HG03354 (cell line): ENCODE data around the gene SIGLEC15.
"Not testable (repeated sequence)": the region's sequence is repeated elsewhere in the genome, so short reads cannot be mapped to it uniquely, and the experiment has no call there.

Source experiments
- ATAC-seq: cut with Tn5 transposase; IDR thresholded peaks from one replicate; pipeline ENCODE4 v1.9.1; 2021; ENCODE audit warnings: mild to moderate bottlenecking; ENCODE audit not compliant: unreplicated experiment, poor library complexity, severe bottlenecking

SIGLEC15 gene

DNA sequence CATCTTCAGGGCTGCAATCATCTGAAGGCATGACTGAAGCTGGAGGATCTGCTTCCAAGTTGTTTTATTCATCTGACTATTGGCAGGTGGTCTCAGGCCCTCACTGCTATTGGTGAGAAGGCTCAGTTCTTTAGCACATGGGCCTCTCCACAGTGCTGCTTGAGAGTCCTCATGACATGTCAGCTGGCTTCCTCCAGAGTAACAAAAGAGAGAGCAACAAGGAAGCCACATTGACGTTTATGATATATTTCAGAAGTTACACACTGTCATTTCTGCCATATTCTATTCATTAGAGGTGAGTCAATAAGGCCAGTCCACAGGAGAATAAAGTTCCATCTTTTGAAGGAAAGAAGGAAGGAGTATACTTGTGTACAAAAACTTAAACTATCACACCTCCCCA lies 7.9 kb upstream of the SIGLEC15 start:
- no peak for ATAC-seq

DNA sequence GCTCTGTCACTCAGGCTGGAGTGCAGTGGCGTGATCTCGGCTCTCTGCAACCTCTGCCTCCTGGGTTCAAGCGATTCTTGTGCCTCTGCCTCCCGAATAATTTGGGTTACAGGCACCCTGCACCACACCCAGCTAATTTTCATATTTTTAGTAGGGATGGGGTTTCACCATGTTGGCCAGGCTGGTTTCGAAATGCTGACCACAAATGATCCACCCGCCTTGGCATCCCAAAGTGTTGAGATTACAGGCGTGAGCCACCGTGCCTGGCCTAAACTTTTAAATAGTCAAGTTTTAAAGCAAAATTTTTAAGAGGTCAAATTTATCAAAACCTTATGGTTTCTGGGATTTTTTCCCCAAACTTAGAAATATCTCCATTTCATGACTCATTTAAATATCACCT lies 6.7 kb upstream of the SIGLEC15 start:
- not testable (repeated sequence) for ATAC-seq

DNA sequence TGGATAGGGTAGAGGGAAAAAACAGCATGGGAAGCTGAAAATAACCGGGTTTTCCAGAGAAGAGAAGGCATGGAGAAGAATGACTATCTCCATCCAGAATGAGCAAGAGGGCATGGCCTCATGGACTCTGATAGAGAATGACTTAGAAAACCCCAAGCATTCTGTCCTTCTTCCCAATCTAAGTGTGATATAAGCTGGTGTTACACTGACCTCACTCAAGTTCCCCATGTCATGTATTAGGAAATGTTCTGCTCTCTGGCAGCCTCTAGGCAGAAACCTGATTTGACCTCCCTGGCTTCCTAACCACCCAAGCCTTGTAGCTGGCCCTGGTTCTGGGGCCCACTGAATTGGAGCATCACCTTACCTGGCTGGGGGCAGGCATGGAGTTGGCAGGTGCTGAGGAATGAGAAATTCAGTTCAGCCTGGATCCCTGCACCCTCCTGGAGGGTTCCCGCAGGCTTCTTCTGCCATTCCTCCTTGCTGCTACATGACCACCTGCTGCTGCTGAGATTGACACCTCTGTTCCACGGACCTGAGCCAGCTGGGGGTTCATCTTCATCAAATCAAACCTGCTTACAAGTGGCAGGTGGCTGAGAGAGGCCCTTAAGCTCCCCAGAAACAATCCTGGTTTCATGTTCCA lies 5.2 kb upstream of the SIGLEC15 start:
- ATAC-seq, result no peak

DNA sequence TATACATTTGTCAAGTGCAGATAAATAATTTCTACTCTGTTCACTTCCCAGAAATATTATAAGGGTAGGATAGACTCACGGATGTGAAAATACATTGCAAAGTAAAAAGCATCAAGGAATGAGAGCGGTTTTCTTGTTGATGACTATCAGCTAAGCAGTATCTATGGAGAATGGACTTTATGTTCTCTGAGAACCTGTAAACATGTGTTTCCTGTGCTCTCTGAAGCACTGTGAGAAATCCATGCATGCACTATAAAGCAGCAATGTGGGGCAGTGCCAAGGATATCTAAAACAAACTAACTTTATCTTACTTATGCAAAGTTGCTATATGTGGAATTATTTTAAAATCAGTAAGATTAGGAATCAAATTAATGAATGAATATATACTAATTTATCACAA lies 4.4 kb upstream of the SIGLEC15 start:
- ATAC-seq, result no peak

DNA sequence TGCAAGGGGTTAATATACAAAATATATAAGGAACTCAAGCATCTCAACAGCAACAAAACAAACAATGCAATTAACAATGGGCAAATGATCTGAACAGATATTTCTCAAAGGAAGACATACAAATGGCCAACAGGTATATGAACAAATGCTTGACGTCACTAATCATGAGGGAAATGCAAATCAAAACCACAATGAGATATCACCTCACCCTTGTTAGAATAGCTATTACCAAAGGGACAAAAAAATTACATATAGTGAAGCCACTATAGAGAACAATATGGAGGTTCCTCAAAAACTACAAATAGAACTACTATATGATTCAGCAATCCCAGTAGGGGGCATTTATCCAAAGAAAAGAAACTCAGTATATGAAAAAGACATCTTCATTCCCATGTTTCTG lies 3.8 kb upstream of the SIGLEC15 start:
- ATAC-seq, result no peak

DNA sequence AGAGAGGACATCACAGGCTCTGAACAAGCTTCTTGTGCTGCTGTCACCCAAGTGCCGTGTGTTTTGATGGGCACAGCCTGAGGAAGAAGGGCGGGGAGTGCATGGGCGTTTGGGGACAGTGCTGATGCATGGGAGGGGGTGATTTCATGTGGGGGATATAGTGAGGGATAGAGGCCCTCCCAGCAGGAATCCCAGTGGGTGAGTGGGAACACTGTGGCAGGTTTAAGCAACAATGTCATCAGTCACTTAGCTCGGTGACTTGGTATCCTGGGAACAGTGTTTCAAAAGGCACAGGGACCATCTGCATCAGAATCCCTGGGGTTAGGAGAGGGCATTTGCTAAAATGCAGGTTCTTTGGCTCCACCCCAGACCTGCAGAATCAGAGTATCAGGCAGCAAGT lies 609 bp downstream of the SIGLEC15 start:
- no peak for ATAC-seq

DNA sequence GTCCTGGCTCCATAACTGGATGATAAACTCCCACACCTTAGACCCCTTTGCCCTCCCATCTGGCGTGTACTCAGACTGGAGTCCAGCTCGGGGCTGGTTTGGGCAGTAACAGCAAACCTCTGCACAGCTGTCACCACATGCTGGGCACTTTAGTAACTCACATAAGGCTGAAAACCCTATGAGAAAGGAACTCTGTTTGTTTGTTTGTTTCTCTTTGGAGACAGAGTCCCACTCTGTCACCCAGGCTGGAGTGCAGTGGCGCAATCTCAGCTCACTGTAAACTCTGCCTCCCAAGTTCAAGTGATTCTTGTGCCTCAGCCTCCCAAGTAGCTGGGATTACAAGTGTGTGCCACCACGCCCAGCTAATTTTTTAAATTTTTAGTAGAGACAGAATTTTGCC lies 1.2 kb downstream of the SIGLEC15 start:
- ATAC-seq, result not testable (repeated sequence)

DNA sequence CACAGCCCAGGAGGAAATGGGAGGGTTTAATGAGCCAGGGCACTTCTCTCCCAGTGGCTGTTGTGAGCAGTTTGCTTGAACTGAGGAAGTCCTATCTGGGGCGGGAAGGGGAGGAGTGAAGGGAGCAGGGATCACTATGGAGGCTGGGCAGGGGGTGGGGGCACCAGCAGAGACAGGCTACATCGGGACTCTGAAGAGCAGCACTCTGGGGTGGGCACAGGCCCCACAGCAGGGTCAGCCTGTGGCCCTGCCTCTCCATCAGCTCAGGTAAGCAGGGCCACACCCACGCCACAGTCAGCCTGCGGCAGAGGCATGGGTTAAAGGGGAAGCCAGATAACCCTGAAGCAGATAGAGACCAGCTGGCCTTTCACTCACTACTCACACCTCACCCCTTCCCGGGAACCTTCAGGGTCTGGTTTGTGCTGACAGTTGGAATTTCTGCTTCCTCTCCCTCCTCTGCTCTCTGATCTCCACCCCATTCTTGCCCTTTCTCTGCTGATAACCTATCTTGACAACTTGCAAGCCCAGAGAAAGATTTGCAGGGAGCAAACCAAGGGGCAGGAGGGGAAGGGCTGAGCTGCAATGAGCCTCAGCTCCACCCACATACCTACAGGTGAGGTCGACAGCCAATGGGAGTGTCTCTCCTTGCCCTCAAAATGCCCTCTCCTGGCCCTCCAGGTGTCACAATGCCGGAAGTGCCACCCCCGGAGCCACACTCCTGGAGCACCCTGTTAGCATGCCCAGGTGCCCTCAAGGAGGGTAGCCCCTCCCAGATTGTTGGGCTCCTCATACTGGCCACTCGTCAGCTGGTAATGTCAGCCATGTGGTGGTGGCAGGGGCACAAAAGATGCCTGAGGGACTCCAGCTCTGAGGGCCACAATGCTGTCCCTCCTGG lies 3.7 kb downstream of the SIGLEC15 start:
- ATAC-seq, result no peak

DNA sequence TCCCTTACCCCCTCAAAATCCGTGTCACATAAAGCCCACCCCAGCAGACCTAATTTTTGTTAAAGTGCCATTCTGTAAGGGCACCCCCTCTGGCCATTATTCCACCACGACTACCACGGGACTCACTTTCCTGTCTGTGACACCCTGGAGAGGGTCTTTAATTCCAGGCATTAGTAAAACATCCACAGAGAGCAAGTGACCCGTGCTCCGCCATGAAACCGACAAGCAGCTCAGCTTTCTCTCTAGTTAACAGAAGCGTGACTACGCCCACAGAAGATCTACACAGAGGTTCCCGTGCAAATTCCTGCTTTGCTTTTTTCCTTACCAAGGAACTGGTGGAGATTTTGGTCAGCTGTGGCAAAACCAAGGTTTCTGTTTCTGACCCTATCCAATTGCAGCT lies 4.4 kb downstream of the SIGLEC15 start:
- ATAC-seq, result no peak

DNA sequence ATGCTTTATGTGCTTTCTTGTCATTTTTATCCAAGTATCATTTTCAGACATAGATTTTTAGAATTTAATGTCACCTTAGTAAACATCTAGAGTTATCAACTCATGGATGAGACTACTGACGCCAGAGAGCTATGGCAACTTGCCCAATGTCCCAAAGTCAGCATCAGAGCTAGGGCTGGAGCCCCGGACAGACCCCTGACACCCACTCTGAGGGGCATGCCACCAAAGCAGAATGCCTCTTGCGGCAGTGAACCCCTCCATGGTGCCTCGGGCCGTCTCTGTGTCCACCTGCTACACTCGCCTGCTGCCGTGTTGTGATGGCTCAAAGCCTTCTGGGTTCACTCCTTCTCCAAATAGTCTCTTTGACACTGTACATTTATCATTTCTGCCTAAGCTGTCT lies 5.4 kb downstream of the SIGLEC15 start:
- ATAC-seq, result no peak

DNA sequence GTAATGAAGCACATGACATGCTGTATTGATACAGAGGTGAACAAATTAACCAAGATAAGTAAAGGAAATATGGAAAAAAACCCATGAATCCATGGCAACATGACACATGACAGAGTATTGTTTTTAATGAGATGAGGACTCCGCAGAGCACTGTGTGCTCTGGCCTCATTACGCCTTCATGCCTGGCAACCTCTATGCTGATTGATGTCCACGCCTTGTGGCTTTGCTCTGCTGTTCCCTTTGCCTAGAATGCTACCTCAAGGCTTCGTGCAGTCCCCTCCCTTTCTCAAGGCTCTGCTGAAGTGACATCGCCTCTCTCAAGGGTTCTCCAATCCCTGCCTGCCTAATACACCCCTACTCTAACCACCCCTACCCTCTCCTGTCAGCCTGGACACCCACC lies 8.4 kb downstream of the SIGLEC15 start:
- ATAC-seq, result no peak

DNA sequence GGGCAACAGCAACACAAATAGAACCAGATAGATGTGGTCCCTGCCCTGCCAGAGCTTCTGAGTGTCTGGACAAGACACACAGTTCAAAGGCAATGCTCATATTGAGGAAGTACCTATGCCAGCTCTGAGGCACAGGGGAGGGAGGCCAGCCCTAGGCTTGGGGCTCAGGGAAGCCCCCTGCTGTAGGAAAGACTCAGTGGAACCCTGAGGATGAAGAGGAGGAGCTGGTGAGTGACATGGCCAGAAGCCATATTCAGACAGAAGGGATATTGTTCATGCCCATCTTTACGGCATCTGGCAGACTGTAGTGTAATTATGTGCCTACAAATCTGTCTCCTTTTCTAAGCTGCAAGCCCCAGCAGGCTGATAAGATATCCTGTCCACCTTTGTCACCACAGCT lies 8.8 kb downstream of the SIGLEC15 start:
- no peak for ATAC-seq

DNA sequence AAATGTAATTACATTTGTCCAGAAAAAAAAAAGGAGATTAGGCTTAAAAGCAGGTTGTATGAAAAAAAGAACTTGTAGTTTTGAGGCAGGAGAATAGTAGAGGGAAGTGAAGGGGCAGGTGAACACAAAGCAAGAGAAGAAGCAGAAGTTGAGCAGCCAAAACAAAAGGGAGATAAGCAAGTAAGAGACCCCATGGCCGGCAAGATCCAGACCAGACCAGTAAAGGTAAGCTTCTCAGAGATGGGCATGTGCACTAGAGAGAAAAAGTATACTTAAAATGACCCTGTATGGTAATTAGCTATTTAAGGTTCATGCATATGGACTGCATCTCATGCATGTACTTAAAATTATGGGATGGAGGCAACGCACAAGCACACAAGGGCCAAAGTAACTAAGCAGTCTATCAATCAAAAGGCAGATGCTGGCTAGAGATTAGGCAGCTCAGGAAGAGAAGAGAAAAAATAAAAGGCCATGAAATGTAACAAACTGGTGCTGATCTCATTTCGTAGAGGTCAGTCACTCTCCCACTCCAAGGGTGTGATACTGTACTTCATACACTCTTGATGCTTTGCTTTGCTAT lies 9.7 kb downstream of the SIGLEC15 start:
- ATAC-seq, result no peak

DNA sequence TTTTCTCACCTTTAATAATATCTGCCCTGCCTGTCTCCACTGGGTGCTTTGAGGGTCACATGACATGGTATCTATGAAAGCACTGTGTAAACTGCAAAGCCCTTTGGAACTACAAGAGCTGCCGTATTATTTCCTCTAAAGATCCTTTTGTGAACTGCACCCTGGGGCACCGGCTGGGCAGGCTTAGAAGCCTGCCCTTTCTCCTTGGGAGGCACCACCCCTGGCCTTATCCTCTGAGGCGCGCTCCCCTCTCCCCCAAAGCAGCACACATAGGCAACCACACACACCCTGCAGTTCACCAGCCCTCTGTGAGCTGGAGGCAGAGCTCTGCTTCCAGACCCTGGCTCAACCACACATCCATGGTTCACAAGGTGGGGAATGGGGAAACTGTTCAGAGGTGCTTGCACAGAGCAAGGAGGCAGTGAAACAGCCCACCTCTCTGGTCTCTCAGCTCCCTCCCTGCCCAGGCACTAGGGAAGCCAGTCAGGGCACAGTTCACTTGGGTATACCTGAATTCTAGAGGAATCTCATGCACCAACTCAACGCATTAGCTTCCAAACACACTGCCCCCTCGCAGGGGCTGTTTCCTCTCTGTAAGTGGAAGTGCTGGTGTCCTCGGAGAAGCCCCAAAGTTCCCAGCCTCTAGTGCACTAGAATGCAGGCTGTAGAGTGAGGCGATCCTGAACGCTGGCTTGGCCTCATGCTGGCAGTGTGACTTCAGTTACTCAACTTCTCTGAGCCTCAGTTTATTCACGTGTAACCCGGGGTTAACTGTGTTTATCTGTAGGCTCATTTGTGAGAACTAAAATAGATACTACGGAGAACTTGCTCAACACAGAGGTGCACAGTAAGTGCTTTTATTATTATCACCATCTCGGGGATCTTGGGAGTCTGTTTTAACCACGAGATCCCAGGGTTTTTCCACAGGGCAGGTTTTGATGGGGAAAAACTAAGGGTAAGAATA lies 11.0 kb downstream of the SIGLEC15 start:
- ATAC-seq, result no peak

DNA sequence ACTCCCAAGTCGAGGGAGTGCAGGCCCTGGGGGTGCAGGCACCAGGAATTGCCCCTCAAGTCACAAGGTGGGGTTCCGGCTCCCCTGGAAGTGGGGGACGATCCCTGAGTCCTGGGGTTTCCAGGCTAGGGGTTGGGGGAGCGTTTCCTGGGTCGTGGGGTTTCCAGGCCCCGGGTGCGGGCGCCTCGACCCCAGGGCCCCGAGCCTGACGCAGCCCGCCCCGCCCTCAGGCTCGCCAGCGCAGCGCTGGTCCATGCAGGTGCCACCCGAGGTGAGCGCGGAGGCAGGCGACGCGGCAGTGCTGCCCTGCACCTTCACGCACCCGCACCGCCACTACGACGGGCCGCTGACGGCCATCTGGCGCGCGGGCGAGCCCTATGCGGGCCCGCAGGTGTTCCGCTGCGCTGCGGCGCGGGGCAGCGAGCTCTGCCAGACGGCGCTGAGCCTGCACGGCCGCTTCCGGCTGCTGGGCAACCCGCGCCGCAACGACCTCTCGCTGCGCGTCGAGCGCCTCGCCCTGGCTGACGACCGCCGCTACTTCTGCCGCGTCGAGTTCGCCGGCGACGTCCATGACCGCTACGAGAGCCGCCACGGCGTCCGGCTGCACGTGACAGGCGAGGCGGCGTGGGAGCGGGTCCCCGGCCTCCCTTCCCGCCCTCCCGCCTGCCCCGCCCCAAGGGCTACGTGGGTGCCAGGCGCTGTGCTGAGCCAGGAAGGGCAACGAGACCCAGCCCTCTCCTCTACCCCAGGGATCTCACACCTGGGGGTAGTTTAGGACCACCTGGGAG lies 12.0 kb downstream of the SIGLEC15 start:
- peak; percentile 66 for ATAC-seq

DNA sequence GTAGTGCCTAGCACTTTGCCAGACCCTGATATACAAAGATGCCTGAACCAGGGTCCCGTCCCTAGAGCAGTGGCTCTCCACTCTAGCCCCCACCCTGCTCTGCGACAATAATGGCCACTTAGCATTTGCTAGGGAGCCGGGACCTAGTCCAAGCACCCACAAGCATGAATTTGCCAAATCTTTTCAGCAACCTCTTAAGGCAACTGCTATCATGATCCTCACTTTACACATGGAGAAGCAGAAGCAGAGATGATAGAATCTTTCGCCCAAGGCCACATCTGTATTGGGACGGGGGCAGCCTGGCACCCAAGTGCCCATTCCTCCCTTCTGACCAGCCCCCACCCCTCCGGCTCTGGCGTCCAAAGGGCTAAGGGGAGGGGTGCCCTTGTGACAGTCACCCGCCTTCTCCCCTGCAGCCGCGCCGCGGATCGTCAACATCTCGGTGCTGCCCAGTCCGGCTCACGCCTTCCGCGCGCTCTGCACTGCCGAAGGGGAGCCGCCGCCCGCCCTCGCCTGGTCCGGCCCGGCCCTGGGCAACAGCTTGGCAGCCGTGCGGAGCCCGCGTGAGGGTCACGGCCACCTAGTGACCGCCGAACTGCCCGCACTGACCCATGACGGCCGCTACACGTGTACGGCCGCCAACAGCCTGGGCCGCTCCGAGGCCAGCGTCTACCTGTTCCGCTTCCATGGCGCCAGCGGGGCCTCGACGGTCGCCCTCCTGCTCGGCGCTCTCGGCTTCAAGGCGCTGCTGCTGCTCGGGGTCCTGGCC lies 13.0 kb downstream of the SIGLEC15 start:
- no peak for ATAC-seq

DNA sequence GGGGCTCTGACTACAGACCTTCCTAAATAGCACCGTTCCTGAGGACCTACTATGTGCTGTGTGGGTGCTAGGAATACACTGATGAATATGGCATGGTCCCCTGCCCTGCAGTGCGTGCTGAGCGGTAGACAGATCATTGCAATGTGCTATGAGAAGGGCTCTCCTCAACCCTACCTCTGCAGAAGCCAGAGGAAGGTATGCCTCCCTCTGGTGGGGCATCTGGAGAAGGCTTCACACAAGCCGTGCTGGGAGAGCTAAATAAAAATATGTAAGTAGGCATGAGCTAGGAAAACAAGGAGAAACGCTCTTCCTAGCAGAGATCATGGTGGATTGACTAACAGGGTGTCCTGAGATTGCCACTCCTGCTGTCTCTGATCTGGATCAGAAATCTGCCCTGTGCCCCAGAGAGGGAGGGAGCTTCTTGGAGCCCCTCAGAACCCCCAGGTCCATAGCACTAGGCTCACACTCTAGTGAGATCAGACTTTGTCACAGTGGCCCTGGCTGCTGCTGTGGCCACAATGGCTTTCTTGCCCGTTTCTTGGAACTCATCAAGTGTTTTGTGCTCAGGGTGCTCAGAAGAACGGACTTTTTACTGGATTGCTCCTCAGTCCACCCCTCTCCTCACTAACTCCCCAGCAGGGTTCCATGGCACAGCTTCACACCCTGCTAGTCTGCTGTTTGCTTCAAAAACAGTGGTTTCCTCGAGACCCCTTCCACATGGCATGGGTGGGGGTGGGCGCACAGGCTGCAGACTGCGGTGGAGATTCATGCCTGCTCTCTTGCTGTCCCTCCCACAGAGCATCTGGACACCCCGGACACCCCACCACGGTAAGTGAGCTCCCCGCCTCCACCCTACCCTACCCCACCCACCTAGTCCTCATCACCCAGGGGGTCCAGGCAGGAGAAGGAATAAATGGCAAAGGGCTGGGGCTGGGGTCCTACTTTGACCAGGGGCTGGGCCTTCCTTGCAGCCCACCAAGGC lies 14.2 kb downstream of the SIGLEC15 start:
- peak; percentile 54 for ATAC-seq
